Stimulated activated CD8-positive, alpha-beta memory T cell treated with anti-CD3 and anti-CD28 coated beads, Interleukin-12 subunit alpha, Interleukin-12 subunit beta, amount 100 ng/mL, for 1 hour (primary cell): Measurements from ENCODE around the gene PASK.
A peak's percentile ranks its signal among the peaks of the same experiment; 100 is the strongest.

Source experiments
- DNase-seq: peaks from one replicate; pipeline ENCODE4 v3.0.0-alpha.2; 2020; ENCODE audit warnings: low read depth

Gene PASK

GRCh38 chr2:241064802-241065354, 84.4 kb downstream of the PASK start:
- DNase-seq: no peak

DNA sequence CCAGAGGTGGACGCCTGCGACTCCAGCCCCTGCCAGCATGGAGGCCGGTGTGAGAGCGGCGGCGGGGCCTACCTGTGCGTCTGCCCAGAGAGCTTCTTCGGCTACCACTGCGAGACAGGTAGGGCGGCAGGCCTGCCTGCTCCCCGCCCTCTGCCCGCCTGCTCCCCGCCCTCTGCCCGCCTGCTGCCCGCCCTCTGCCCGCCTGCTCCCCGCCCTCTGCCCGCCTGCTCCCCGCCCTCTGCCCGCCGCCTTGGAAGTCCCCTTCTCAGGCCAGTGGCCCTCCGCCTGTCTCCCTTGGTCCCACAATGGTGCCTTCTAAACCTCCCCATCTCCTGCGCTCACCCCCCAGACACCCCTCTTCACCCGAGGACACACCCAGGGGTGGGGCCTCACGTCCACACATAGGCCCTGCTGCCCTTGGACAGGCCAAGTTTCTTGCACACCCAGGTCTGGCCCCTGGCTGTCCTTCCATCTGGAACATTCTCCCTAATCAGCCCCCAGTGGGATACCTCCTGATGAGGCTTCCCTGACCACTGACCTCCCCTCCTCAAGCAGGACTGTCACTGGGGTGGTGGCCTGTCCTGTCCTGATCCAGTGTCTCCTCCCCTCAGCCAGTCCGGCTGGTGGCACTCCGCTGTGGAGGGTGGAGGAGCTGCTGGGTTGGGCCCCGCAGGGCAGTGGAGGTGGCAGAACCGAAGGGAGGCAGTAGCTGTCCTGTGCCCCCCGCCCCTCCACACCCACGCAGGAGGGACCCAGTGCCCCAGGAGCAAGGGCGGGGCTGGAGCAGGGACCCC, 85.1 kb downstream of the PASK start:
- DNase-seq: peak; percentile 9

- no peak for DNase-seq
These were observed 85.7 kb downstream of the PASK start for GRCh38 chr2:241063587-241063986.

DNA sequence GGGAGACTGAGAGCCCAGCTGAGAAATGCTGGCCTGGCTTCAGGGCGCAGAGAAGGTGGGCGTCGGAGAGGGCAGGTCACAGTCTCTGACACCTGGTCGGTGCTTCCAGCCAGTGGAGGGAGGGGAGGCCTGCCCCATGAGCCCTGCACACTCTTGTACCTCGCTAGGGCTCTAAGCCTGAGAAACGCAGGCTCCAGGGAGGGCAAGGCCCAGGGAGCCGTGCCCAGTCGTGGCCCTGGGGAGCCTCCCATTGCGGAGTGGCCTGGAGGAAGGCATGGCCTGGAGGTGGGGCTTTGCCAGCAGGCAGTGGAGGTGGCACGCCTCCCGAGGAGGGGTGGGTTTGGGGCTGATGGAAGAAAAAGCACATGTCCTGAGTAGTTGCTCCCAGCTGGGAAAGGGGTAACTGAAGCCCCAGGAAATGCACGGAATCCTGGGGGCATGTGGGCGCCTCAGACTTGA, 86.2 kb downstream of the PASK start:
- no peak for DNase-seq

DNA sequence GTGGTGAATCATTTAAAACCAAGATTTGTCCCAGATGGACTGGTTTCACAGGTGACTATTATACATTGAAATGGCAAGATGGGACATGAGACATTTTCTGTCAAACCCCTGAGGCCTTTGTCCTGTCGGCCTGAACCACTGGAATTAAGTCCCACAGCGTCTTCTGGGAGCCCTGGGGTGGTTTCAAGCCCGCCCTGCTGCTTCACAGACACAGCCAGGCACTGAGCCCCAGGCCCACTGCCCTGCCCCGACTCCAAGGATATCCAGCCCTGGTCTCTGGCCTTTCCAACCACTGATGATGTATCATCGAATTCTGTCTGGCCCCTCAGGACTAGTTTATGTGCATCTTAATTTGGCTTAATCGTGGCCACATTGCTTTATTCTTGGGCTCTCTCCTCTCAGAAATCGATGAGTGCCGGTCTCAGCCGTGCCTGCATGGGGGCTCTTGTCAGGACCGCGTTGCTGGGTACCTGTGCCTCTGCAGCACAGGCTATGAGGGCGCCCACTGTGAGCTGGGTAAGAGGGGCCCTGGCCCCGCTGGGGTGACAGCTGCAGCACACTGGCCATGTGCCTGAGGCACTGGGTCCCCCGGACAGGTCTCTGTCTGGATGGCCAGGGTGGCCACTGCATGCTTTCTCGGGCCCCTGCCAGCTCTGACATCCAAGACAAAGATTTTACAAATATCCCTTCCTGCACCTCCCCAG, 86.7 kb downstream of the PASK start:
- DNase-seq: no peak

GRCh38 chr2:241061275-241061674, 88.0 kb downstream of the PASK start:
- no peak for DNase-seq
